HPDE6-E6E7 (cell line): ENCODE measurements around the gene PELI2.

Experiments used
- DNase-seq: peaks from one replicate; pipeline ENCODE4 v3.0.0; 2011; ENCODE audit warnings: missing footprints; ENCODE audit errors: extremely low spot score

Gene PELI2

DNA sequence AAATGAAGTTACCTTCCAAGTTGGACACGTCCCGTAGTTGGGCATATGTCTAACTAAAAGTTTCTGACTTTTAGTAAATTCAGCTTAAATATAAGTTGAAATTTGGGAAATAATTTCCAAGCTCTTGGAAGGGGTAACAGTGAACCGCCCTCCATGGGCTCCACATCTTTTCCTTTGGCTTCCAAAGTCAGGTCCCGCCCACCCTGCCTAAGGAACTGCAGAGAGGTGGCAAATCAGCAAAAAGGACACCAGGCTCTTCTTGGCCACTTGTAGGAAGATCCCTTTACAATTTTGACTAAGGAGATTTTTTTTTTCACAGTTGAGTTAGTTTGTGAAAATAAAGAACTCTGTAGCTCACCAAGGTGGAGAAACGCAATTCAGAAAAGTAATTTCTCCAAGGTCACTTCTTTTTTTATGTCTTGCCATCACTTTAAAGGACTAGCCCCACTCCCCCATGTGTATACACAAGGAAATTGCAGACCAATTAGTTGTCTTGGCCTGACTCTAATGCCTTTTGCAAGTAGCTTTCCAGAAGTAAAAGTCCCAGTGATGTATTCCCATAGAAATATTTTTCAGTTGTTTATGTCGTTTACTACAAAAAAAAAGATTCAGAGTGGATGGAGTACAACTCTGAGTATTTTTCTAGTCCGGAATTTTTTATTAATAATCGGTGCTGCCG is 181.2 kb downstream of the PELI2 start:
- DNase-seq = no peak

DNA sequence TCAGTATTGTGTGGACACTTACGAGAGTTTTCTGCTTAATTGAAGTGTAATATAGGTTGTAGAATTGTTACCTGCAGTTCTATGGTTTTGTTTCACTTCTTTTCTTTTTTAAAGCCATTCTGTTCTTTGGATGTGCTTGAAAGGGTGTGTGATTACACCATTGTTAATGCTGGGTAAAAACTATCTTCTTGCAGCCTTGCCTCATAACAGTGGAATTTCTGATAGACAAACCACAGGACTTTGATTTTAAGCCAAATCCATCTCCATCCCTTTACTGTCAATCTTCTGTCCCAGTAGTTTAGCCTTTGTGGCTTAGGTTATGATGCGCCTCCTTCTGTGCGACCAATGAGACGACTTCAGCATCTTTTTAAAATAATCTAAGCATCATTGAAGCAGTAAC is 182.3 kb downstream of the PELI2 start:
- no peak for DNase-seq

DNA sequence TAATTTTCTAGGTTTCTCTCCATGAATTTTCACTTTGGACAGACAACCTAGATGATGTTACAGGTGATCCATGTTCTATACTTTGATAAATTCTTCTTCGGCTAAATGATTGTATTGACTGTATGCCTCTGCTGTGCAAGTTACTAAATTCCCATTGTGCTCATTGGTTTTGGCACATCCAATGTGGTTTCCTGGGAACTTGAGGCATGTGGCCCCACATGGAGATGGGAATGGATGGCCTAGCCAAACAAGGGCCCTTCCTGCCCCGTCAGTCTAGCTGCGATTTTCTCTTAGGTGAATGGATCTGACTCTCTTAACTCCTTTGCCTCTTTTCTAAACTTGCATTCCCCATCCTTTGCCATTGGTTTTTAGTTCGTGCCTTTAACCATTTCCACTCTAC is 186.2 kb downstream of the PELI2 start:
- no peak for DNase-seq

DNA sequence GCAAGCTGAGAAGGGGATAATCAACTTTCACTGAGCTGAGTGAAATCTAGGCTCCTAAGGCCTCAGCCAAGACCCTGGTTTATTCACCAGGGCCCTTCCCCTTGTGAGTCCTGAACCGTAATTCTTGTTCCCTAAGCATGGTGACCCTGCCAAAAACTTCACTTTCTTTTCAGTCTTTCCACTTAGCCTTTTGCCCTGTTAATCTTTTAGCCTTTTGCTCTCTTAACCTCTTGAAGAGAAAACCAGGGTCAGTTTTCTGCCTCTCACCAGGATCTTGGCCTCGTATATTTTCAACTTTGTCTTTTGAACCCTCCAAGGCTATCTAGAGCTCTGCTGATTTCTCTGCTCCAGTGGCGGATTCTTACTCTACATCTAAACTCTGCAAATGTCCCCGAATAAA is 191.0 kb downstream of the PELI2 start:
- no peak for DNase-seq

DNA sequence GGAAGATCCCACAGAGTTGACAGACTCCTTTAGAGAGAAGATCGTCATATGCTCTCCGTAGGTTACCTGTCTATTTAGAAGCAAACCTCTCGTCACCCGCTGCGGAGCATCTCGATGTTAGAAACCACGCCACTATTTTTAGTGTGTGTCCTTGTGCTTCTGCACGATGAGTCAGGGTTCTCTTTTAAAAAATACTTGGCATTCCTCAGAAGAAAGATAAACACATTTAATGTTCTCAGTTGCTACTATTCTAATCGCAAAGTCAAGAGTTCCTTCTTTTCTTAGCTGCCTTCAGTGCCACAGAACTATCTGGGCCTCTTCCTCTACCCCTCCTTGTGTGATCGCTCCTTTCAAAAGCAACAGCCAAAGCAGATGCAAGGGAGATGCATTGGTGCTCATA is 192.4 kb downstream of the PELI2 start:
- DNase-seq = no peak

DNA sequence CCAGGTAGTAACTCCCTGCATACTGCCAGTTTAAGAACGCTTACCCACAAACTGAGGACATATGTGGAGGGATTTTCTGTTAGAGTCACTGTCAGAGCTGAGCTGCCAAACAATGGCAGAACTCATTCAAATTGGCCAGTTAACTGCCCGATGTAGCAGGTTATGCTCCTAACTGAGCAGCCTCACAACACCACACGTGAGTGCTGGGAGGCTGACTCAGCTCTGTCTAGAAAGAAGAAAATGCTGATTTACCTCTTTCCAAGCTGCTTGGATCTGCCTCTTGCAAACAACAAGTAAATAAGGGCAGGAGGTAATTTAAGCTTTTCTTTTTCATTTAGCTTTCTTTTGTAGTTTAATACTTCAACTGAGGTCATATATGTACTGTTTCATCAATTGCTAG is 195.6 kb downstream of the PELI2 start:
- no peak for DNase-seq

DNA sequence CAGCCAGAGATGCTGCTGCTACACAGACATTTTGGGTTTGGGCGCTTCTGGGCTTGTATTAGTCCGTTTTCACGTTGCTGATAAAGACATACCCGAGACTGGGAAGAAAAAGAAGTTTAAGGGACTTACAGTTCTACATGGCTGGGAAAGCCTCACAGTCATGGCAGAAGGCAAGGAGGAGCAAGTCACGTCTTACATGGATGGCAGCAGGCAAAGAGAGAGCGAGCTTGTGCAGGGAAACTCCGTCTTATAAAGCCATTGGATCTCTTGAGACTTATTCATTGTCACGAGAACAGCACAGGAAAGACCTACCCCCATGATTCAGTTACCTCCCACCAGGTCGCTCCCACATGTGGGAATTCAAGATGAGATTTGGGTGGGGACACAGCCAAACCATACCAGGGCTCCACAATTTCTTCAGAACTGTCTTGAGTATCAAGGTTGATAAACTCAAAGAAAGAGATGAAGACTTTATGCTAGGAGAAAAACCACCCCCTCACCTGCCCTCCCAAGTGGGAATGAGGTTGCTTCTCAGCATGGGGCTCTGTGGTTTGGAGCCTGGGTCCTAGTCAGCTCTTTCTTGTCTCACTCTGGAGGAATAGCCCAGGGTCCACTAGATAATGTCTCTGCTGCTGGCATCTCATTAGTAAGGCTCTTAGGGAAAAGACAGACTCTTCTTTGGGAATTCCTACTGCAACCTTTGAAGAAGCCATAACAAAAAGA is 200.3 kb downstream of the PELI2 start:
- DNase-seq = no peak

DNA sequence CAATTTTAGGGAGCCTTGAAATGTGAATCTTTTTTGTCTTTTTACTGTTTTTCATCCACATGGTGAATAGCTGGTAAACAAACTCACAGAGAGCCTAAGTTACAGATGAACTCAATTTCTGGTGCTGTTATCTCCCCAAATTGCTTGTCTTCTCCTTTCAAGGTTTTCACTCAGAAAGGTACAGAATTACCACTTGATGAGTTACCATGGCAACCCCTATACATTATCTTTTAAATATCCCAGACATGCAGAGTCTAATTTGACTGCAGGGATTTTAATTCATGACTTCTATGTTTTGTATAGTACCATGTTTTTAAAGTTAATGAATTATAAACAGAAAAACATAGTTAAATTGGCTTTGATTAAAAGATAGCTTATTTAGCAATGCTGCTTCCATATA is 203.7 kb downstream of the PELI2 start:
- no peak for DNase-seq

DNA sequence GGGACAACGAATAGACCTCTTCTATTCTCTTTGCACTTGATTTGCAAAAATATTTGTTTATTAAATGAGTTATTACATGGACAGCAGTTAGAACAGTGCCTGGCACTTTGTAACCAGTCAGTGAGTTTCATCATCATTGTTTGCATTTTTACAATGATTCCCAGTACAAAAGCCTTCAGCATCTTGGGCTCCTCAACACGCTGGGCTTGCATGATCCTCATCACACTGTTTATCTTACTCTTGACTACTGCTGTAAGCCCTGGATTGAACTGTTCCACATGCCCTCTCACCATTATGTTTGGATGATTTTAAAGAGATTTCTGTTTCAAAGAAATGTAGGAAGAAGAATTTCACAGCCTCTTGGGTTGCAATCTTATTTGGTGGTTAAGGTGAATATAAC is 204.3 kb downstream of the PELI2 start:
- no peak for DNase-seq

DNA sequence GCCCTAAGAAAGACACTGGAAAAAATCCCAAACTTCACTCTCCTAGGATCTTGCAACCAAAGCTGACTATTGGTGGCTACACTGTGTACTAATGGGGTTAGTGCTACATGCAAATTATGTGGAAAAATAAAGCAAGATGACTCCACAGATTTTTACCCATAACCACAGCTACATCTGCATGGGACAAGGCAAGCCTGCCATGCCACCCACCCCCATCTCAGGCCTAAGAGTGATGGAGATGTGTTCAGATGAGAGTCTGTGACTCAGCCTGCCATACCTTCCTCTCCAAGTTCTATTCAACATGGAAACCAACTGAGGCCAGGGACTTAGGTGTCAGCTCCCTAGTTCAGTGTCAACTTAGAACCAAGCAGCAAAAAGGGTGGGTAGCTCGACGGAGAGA is 206.2 kb downstream of the PELI2 start:
- DNase-seq = no peak

DNA sequence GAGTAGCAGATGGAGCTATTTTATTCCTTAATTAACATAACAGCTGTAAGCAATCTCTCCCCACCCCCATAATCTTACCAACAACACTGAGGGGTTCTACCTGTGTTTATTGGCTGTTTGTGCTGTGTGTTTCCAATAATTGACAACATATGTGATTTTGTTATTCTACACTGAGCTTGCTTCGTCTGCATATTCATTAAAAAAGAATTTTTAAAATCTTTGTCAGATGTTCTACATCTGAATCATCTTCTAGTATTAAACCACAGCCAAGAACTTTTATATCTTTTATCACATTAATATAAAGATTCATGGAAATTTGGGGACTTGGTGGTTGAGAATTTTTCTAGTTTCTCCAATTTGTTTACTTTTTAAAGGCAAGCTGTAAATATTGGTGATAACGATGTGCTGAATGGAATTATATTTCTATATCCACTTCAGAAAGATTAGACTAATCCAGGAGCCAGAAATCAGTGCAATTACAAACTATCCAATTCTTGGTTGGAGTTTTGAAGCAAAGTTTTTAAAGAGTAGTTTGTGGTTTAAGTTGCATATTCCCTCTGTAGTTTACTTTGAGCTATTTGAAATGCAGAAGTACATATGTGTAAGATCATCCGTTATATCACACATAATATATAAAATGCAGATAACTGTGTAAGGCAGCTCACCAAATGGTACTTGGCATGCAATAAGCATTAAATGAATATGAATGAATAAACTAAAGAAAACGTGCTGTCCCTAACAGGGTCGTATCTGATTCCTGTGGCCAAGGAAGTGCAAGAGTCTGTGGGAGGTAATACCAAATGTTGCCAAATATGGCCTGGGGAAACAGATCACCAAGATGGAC is 206.9 kb downstream of the PELI2 start:
- DNase-seq = no peak

DNA sequence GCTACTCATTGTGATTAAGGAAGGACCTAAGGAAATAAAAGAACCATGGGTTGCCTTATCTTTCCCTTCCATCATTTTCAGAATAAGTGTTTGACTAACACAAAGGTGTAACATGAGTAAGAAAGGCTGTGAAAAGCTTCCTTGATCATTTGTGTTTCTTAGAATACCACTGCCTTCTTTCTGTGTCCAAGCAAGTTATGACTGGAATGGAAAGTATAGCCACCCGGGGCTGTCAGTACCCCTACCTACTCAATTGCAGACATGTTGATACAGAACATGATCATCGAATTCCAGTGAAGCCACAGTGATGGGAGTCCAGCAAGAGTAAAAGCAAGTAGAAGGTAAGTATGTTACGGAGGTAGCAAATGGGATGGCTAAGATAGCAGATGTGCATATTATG is 209.8 kb downstream of the PELI2 start:
- peak; percentile 3 for DNase-seq

DNA sequence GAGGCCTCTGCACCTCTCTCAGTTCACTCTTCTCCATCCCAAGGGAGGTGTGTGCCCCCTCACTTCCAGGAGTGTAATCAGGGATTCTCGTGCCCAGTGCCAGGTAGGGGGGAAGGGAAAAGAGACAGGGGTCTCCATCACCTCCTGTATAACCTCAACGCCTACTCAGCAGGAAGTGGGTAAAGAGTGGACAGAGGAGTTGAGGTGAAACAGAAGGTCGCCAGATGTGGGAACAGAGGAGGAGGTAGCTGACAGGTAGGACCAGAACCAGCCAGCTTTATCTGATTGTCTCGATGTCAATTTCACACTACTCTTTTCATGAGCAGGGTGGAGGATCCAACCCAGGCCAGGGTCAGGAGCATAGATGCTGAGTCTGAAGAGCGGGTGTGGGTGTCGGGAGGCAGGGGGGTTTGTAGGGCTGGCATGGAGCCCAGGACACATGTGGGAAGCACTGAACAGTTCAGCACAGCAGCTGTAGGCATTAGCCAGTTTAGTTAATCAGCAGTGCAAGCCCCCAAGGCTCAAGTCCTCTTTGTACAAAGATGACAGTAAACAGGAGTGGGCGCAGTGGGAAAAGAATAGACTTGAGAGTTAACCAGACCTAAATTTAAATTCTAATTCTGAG is 213.5 kb downstream of the PELI2 start:
- no peak for DNase-seq

DNA sequence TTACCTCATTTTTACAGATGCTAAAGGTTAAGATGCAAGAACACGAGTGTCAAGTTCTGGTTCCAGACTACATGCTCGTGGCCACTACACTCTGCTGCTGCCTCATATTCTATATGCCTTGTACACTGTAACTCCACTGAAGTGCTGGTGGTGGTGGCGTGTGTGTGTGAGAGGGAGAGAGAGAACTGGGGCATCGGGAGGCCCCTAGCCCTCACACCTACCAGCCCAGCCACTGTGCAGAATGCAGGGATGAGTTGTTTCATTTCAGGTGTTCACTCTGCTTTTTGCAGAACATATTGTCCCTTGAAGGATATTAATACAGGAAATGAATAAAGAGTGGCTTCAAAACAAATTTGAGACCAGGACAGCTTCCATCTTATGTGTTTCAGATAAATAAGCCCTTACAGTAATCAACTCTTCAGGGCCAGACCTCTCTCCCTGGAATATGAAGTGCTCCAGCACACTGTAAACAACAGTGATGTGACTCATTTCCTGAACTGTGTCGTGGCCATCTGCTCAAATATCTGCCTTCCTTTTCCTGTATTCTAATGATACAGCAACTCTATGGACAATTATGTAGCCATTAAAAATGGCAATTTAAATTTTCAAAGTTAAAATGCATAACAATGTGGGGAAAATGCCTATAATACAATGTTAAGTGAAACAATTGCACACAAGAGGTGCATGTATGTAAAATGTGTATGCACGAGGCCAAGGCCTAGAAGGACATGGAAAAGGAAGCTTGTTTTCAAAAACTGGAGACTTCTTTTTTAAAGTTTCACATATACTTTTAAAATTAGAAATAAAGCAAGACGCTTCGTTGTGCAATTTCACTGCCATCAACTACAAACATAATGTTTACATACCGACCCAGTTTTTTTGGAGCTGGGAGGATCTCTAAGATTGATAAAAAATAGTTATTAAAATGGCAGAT is 215.4 kb downstream of the PELI2 start:
- DNase-seq = peak; percentile 6

DNA sequence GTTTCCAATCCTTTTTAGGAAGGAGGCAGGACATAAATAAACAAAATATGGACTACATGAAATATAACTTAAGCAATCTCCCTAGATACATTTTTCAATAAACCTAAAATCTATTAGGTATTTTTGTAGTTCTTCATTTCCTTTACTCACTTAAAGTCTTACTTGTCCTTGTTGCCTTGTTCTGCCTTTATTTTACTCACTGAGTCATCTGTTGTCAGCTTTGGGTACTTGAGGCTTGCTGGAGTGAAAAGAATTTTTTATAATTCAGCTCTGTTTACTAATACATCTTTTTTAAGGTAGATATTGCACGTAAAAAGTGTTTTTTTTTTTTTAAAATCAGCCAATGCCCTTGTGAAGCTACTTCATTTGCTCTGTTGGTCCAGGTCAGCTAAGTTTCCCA is 216.2 kb downstream of the PELI2 start:
- no peak for DNase-seq

DNA sequence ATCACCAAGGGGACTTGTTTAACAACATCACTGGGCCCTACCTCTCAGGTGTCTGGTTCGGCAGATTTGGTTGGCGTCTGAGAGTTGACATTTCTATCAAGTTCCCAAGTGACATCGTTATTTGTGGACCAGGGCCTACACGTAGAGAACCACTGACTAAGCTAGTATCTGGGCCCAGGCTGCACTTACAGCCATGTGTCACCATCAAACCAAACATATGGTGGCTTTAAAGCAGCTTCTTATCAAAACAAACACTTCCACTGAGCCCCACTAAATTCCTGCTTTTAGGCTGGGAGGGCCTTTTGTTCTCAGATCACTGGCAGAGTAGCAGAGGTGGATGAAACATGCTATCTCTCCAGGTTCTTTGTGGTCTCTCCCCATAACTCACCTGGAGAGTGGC is 220.5 kb downstream of the PELI2 start:
- DNase-seq = no peak

DNA sequence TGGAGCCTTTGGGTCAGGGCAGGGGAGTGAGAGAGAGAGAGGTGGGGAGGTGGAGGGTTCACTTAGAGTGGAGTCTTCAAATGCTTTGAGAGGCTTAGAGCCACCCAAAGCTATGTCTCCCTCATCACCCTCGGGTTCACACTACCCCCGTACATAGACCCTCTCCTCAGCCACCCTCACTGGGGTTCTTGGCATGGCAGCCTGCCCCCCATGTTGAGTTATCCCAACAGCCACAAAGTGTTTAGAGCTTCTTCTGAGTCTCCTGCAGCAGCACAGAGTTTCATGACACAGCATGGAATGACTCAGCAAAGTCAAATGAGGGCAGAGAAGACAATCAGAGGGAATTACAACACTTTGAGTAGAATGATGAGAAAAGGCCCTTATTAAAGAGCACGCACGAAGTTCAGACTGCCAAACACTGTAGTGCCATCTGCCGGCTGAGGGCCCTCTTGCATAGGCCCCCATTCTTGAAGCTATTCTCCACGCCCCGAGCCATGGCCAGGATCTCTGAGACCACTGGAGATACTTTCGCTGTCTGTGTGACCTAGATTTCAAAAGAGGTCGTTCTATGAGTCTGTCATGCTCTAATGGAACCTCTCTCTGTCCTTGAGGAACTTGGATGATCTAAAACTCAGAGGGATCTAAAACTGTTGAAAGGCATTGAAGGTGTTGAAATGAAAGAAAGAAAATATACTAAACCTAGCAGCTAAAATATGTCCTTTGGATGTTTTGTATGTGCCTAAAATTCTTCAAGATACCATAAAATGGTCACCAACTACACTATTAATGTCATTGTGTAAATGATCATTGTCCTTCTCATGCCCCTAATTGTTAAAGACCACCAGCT is 221.9 kb downstream of the PELI2 start:
- peak; percentile 67 for DNase-seq

DNA sequence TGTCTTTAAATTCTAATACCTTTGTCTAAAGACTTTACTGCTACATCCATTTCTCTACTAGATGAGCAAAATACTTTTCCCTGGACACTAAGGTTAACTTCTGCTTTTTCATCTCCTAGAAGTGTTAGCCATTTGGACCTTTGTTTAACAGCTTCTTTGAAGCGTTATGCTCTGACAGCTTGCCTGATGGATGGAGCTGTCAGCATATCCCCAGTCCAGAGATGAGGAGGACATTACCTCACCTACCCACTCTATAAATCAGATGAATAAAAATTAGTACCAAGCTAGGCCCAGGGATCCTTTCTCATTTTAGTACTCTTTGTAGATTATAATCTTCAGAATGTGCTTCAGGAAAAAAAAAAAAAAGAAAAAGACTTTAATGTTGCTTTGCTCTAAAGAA is 222.7 kb downstream of the PELI2 start:
- DNase-seq = no peak

DNA sequence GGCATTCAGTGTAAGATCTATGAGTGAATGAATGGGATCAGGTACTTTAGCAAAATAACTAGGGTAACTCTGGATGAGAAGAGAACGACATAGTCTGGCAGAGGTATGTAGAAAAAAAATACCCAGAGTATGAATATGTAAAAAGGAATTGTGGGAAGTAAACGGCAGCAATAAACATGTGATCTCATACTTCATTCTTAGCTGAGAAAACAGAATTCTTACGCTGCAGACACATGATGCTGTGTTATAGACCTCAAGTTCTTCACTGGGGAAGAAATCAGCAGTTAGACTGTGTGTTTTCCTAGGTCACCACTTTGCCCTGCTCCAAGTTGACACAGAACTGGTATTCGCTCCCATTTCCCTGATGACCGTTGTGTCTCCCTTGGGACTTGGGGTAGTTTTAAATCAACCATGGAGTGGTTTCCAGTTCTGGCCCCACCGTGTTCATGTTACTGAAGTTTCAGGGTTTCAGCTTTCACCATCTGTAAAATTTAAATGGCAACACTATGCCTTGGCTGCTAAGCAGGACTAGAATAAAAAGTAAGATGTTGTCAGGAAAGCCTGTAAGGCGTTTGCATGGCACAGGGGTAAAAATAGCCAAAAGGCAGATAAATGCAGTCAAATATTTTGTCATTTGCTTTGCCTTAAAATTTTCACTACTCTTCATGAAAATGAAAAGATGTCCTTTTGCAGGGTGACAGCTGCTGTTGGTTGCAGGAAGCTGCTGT is 223.7 kb downstream of the PELI2 start:
- no peak for DNase-seq

DNA sequence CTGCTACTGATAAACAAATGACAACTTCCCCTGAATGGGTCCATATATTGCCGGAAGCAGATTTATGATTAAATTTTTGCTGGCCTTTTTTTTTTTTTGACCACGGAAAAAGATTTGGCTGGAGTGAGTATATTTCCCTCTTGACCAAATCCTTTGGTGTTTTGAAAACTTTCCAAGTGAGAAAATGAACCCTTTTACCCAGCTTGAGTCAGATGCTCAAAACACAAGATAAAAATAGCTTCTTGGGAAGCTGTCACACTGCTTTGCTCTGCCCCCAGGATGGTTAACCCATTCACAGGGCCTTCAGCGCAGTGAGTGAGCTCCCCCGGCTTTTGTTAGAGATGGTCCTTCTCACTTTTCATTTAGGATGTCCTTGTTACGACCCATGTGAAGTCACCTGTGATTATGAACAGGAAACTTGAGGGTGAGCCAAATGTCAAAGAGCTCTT is 224.3 kb downstream of the PELI2 start:
- DNase-seq = no peak
